GM19395 (cell line): ENCODE data around the gene PAX3.
A peak's percentile ranks its signal among the peaks of the same experiment; 100 is the strongest.

Experiments
- ATAC-seq: cut with Tn5 transposase; IDR thresholded peaks from one replicate; pipeline ENCODE4 v1.9.1; 2021; ENCODE audit warnings: mild to moderate bottlenecking, moderate library complexity; ENCODE audit not compliant: unreplicated experiment

Gene PAX3

DNA sequence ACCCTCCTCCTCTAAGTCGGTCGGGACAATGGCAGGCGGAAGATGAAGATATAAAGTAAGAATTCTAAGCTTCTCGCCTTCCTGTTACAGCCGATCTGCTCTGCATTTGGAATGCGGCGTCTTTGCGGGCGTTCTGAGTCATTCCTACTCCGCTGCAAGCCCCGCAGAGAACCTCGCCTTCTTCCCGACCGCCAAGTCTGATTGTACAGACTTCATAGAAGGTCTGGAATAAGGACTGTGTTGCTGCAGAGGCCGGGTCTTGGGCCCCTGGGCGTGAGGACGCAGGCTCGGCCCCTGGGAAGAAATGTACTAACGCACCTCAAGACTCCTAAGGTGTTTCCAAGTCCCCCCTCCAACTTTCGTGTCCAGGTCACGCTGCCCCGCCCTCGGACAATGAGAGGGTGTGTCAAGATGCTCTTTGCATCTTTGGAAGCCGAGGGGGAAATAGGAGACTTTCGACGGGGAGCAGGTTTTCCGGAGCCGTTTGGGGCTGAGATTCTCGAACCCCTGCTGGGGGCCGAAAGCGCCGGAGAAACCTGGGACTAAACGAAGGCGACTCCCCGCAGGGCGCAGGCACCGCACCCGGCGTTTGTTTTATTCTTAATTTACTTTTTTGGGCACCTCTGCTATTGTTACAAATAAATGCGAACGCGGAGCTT is 12.7 kb upstream of the PAX3 start:
- ATAC-seq: no peak

DNA sequence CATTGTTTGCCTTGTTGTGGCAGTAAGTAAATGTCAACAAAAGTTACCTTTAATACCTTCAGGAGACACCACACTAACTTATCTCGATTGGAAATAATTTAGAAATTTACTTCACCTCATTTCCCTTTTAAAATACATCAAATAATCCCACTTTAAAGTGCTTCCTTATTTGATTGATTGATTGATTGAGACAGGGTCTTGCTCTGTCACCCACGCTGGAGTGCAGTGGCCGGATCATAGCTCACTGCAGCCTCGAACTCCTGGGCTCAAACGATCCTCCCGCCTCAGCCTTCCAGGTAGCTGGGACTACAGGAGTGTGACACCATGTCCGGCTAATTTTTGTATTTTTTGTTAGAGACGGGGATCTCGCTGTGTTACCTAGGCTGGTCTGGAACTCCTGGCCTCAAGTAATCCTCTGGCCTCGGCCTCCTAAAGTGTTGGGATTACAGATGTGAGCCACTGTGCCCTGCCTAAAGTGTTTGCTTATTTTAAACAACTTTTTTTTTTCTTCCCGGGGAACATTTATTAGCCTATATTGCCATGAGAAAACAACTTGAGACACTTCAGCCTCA is 12.0 kb upstream of the PAX3 start:
- ATAC-seq: no peak

DNA sequence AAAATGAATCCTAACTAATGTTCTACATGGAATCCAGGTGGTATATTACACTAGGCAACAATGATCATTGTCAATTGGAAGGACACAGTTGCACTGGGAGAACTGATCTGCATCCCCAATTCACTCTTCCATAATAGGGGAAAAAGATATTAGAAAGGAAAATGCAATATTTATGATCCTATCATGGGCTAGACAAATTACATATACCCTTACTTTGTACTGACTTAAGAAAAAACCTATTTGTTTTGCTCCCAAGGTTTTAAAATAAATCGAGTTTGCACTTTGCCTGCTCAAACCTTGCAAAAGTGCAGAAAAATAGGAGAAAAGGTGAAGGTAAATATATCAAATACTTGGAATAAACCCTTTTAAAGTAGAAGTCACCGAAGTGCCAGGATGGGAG is 11.0 kb upstream of the PAX3 start:
- no peak for ATAC-seq

DNA sequence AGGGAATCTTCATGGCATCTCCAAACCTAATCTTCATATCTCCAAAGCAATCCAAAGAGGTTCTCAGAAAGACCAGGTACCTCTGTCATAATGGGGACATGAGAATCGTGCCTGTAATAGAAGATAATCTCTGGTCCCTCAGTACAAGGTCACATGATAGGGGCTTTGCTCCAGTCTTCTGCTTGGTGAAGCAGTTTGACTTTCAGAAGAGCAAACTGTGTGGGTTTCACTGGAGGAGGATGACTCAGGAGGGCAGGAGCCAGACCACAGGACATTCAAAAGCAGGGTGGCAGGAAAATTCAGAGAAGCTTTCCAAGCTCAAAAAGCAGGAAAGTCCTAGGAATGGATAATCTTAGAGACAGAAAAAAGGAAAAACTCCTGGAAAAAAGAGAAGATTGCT is 10.6 kb upstream of the PAX3 start:
- ATAC-seq: no peak

DNA sequence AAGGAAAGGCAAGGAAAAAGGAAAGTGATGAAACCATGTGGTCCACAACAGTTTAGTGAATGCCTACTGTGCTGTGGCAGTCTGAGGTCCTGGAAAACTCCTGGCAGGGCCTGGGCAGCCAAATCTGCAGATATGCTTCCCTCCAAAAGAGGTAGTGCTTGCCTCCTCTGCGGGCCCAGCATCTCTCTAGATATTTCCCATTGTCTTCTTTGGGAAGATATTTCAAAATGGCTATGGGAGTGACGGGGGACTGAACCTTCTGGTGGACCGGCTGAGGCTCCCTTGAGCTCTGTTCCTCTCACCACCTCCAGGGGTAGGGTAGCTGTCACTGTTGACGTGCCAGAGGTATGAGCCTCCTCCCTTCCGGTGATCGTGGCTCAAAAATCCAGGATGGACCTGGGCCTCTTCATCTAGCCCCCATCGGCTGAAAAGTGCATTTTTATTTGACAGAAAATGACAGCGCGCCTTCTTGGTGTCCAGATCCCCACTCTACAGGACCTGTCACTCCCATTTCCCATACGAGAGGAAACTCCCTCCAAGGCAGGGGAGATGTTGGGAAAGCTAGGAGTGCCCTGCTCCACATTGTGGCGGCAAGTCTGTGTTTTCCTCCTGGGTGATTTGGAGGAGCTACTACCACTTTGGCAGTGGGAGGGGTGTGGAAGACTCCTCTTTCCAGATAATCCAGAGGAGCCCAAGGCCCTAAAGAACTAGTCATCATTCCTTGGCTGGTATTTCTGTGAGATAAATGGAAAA is 9.4 kb upstream of the PAX3 start:
- no peak for ATAC-seq

DNA sequence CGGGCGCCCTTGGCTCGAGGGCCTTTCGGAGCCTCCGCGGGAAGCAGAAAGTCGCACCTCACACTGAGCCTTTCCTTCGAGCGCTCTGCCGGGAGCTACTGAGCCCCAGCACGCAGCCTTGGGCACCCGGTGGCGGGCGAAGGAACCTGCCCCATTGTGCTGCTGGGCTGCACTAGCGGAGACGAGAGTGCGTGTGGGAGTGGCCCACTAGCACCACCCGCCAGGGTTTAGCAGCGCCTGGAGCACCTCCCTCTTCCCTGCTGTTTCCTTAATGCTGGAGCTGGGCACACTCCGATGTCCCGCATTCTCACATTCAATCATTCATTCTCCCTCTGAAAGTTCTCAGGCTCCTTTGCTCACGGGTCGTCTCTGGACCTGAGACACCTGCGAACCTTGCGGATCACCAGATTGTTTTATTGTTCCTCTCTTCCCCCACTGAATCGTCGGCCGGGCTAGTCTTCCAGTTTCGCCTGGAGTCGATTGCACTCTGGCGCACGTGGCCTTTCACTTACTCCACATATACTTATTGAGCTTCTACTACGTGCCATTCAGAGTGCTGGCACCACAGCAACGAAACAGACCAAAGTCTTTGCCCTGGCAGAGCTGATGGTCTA is 8.5 kb upstream of the PAX3 start:
- no peak for ATAC-seq

DNA sequence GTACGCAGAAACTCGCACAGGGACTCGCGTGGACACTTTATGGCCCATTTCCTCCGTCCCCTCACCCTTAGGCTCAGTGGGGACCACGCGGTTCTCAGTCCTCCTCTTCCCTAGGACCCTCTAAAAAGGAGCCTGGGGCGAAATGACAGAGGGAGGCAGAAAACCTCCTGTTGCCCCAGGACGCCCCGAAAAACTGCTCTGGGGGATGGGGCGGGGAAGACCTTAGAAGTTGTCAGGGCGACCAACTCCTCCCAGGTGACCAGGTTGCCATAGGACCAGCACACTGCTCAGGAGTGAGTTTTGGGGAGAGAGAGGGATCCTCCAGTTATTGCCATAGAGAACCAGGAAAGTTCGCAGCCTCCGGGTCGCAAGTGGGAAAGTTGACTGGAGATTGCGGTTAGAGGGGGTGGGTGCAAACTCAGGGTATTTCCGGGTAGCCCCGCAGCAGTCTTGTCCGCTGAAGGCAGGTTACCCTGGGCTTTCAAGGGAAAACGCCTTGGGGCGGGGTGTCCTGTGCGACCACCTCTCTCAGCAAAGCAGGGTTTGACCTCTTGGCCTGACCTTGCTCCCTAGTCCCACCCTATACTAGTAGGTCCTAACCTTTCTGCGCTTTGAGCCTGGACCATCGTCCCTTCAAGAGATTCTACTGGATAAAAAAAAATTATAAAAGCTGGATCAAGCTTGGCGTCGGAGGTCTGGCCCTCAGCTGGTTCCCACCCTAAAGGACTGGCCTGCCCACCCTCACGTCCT is 7.8 kb upstream of the PAX3 start:
- ATAC-seq: no peak

DNA sequence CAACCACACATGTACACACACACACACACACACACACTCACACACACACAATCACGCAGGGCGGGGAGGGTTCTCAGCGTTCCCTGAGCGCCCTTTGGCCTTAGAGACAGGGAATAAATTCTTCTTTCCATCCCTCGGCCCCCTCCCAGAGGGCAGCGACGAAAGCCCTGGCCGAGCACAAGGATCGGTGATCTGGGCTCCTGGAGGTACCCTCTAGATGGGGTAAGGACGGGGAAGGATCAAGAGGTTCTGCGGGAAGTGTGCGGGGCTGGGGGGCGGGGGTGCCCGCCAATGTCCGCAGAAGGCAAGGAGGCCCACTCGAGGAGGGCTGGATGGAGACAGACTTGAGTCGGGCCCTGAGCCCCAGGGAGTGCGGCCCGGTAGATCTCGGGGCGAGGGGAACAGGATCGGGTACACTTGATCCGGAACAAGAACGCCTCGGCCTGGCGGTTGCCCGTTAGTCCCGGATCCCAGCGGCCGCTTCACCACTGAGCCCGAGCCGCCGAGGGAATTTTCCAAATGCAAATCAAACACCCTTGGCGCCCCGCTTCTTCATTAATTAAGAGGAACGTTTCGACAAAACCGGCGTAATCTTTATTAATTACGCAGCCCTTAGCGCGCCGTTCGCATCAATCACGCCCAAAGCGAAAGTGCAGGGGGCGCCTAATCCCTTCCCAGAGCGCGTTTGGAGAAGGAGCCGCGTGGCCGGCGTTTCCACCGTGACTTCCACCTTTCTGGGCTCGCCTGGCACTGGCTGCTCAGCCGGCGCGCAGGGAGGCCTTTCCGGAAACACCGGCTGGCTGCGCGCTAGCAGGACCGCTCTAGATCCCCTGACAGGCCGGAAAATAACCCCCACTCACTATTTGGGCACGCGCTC is 7.0 kb upstream of the PAX3 start:
- peak; percentile 38 for ATAC-seq

DNA sequence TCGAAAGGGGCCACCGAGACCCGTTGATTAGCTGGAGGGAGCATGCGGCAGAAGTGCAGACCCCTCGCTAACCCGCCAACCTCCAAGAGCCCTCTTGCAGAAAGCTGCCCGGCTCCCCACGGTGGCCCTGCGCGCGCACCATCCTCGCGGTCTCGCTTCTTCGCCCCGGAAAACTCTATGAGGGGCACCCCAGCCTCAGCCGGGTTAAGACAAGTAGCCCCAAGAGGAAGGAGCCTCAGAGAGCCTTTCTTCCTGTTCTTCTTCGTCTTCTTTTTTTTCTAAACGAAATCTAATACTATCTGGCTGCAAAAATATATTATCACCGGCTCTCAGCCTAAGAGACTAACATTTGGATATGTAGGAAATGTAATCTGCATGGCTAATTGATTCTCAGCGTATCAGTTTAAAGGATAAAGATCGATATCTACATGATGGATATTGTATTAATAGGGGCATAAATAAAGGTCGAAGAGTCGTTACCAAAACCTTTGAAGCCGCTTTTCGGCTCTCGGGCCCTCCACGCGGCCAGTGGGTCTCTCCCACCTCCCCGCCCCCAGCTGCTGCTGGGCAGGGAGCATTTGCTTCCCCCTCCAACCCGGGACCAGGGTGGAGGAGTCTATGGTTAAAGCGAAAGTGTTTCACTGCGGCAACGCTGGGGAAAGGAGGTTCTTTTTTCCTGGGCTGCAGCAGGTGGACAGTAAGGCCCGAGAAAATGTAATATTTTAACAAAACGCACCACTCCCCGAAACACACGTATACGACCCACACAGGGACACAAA is 6.1 kb upstream of the PAX3 start:
- no peak for ATAC-seq

DNA sequence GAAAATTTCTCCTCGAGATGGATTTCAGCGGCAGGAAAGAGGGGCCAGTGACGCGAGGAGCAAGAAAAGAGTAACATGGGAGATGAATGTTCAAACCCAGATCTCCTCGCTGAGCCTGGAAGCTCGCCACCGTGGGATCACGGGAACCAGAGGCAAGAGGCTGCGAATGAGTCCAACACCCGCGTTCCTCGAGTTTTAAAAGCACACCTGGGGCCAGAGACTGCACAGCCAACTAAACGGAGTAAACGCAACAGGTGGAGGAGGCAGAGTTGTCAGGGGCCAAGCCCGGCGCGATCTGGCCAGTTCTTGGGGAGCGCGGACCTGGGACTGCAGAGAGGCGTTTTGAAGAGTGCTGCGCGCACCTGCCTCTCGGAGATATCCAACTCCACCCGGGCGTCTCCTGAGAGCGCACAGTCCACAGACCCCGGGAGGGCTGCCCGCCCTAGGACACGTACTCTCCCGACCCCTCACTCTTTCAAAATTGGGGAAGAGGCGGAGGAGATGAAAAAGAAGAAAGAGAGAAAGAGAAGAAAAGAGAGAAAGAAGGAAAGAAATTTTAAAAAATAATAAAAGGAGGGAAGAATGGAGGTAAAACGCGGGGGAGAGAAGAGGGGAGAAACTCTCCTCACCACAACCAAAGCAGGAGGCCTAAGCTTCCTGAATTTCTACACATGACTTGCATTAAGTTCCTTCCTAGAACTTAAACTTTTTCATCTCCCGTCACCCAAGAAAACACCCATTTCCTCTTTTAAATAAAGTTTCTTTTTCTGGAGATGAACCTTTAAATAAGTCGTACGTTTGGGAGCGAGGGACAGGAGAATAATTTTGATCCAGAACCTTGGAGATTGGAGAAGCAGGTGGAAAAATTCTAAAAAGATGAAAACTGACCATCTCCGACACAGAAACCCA is 5.3 kb upstream of the PAX3 start:
- no peak for ATAC-seq

DNA sequence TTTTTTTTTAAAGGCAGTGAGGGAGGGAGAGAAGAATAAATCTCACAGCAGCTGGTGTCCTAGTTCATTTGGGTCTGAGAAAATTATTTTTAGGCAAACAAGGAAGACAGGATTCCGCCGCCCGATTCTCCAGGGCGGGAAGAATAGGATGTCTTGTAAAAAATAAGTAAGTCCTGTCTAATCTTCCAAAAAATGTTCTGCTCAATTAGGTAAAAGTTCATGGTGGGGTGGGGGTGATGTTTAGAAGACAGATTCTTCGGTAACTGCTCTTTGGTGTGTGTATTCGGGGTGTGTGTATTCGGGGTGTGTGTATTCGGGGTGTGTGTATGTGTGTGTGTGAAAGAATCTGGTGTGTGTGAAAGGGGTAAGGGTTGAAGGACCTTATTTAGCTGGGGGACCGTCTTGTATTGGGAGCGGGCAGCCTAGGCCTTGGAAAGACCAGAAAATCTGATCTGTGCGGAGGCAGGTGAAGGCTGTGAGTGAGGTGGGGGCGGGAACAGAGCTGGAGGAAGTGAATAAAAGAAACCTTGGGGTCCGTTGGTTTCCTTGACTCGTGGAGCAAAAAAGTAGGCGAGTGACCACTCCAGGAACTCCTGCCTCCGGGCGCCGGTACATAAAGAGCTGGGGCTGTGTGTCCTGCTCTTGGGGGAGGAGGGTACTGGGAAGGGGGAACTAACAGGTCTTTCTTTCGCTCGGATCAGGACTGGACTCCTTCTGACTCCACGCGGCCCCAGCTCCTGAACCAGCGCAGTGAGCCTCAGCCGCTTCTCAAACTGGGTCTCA is 4.4 kb upstream of the PAX3 start:
- no peak for ATAC-seq

DNA sequence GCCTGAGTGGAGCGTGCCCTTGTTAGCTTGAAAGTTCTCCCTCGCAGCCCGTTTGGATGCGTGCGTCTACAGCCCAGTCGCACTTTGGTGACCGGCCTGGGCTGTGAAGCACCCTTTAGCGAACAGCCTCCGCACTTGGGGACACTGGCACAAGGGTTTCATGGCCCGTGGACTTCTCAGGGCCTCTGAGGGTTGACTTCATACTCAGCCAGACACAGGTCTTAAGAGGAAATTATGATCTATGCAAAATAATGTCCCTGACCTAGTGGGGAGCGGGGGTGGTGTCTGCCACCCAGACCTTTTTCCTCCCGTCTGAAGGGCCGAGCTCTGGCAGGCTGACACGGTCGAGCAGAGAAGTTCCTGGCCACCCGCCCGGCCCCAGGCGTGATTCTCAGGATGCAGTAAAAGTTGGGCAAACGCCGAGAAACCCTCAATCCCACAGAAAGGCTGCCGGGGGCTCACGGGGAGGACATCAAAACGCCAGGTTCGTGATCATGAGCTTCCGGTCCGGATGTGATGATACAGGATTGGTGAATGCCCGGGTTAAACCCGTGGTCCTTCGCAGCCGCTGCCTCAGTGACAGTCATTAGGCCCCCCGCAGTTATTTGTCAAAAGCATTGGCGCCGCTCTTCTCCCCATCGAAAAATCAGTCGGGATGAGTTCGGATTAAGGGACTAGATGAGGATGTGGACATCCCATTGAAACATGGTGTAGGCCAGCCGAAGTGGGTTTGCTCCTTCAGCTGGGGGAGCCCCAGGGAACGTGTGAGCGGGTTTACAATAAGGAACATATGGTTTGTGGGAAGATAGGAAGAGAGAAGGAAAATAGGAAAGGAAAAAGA is 3.6 kb upstream of the PAX3 start:
- ATAC-seq: no peak

DNA sequence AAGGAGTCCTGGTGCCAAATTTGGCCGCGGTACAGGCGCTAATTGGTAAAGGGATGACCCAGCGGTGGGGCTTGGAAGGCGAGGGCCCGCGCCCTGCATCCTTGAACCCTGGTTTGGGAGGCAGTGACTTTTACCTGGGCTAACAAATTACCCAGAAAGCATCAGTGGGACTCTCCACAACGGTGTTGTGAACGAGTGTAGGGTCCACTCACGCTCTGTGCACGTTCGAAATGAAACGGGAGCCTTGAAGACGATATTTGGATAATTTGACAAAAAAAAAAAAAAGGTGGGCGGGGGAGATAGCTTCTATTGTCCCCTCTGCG is 3.0 kb upstream of the PAX3 start:
- no peak for ATAC-seq

DNA sequence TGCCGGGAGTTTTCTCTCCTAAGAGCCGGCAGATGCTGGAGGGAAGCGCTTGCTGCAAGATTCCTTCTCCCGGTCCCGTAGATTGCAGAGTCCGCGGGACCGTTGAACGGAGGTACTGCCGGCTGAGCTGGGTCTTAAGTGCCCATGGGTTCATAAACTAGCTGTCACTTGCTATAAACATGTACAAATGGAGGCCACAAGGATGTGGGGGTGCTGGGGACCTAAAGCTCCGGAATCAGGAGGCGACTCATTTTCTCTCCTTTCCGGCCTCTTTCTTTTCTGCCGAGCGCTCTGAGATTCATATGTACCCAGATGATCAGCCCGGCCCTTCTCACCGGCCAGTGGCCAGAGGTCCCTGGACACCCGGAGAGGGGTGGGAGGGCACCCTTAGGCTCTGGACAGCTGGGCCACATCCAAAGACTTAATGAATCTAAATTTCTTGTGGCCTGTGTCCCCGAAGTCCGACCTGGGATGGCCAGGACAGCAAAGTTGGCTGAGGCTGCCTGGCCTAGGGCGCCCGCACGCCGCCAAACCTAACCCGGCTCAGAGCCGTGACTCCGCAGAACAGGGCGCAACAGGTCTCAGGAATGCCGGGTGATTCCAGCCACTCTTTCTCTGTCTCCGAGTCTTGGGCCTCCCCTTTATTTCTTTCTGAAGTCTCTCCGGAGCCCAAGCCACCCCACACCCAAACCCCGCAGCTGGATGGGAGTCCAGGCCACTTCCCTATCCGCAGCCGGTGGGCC is 2.4 kb upstream of the PAX3 start:
- no peak for ATAC-seq

DNA sequence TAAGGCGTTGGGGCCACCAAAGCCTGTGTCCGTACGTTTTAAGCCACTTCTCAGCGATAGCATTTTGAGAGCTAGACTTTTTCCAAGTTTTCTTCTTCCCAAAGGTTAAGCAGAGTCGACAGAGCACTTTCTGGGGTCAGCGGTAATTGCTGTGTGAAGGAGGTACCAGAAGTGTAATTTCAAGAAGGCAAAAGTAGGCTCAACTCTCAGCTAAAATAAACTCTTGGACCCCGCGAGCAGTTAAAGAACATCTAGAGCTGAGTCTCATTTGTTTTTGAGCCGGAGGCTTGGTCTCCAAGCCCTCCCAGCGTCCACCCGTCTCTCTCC is 1.9 kb upstream of the PAX3 start:
- no peak for ATAC-seq

DNA sequence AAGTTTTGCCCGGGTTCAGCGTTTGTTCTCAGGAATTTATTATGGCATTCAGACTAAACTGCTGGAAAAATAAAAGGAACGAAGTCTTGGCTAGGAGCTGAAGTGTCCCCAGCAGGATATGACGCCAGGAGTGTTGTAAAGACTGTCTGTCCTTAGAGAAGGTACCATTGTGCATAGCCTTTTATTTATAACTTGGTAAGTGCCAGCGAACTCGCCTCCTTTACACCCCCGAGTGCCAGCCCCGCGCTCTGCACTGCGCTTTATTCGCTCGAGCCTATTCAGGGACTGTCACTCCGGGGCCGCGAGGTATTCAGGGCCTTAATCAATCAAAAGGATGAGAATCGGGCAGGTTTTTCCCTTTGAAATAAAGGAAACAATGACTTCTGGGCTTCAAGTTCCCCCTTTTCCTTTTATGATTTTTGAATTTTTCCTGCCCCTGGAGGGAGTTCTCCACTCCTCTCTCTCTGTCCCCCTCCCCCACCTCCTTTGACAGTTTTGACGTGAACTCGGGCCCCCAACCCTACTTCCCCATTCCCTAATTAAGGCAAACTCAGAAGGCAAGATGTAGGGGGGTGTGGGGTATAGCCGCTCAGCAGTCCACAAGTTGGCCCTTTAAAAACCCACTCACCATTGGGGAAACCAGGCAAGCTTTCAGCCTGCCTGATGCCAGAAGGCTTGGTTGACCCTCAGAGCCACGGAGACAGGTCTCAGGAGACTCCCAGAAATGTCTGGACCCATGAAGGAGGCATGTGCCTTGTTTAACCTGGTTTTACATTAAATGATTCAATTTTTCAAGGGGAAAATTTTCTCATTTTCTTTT is 1.3 kb upstream of the PAX3 start:
- no peak for ATAC-seq
